Chondrocyte (in vitro differentiated cells): Measurements from ENCODE around the gene FXN. TPM values are rescaled to one million over a fixed set of nuclear protein-coding genes. Genes with fewer than 3 reads are reported as not detected.
A peak's percentile ranks its signal among the peaks of the same experiment; 100 is the strongest.
"Not testable (repeated sequence)": the region's sequence is repeated elsewhere in the genome, so short reads cannot be mapped to it uniquely, and the experiment has no call there.

Source experiments
- DNase-seq: peaks from one replicate; pipeline ENCODE4 v3.0.0; 2021; ENCODE audit warnings: mixed read lengths, low spot score
- H3K27ac Mint-ChIP-seq: one replicate; pipeline ENCODE4 v1.8.0; 2021; ENCODE audit warnings: mild to moderate bottlenecking, moderate library complexity, mixed read lengths; ENCODE audit not compliant: unreplicated experiment
- H3K27me3 Mint-ChIP-seq: 2 replicates; pipeline ENCODE4 v1.8.0; 2021; ENCODE audit warnings: low read depth, mixed read lengths
- H3K36me3 Mint-ChIP-seq: 2 replicates; pipeline ENCODE4 v1.8.0; 2021; ENCODE audit warnings: low read depth, mixed read lengths
- H3K4me1 Mint-ChIP-seq: 2 replicates; pipeline ENCODE4 v1.8.0; 2021; ENCODE audit warnings: low read depth, mild to moderate bottlenecking, mixed read lengths
- H3K4me3 Mint-ChIP-seq: one replicate; pipeline ENCODE4 v1.8.0; 2021; ENCODE audit warnings: mild to moderate bottlenecking, moderate library complexity, mixed read lengths; ENCODE audit not compliant: unreplicated experiment
- H3K9me3 Mint-ChIP-seq: 2 replicates; pipeline ENCODE4 v1.8.0; 2021; ENCODE audit warnings: low read depth, mixed read lengths
- total RNA-seq: library from RNA; stranded (reverse); gene quantifications from 3 replicates; pipeline ENCODE4 v1.2.1, GENCODE V29; 2021
- TF ChIP-seq, protein P1 (sequence below): fragments of 200-600 bp; sonication (generic); IDR thresholded peaks from 2 replicates; pipeline ENCODE4 v1.5.0; 2021; ENCODE audit warnings: antibody characterized with exemption, mild to moderate bottlenecking, moderate library complexity

Gene FXN
- total RNA-seq, 1 donor from 2014 or later, result 9.9 TPM

DNA sequence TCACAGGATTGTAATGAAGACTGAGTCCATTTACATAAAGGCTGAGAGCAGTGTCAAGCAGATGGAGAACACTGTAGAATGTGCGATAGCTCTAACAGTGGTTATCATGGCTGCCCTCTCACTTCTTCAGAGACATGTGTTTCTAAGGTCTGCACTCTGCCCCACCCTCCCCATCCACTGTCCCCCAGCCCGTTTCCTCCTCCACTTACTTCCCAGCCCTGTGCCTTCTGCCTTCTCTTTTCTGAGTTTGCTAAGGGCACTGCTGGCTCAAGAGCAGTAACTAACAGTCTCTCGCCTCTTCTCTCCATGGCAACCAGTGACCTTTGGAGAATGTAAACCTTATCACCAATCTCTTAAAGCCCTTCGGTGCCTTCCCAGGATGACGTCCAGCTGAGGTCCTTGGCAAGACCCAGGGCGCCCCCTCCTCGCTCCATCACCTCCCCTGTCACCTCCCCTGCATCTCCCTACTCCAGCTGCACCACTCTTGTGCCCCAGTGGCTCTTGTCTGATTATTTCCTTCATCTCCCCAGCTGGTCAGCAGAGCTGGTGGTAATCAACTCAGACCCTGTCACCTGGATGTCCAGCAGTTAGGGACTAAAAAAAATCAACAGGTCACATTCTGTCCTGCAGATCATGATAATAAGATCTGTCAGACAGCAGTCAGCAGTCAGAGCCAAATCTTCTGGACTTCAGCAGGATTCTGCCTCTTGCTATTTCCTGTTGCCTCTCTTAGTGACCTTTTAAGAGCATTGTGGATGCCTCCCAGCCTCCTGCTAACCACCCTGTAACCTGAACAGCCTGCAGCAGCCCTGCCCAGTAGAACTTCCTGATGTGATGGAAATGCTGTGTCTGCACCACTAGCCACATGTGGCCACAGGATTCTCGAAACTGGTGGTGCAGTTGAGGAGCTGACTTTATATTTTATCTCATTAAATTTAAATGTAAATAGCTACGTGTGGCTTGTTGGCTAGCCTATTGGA lies 9.0 kb downstream of the FXN start:
- Mint-ChIP-seq H3K27ac (no peak overlapping the region), H3K27me3 (no peaks in the 10 kb centered on the region), H3K9me3 (no peaks in the 10 kb centered on the region), H3K4me3 (no peak overlapping the region), H3K36me3 (peaks cover 5% of the 10 kb centered on the region), H3K4me1 (peaks cover 23% of the 10 kb centered on the region)
- TF ChIP-seq, protein P1, sequence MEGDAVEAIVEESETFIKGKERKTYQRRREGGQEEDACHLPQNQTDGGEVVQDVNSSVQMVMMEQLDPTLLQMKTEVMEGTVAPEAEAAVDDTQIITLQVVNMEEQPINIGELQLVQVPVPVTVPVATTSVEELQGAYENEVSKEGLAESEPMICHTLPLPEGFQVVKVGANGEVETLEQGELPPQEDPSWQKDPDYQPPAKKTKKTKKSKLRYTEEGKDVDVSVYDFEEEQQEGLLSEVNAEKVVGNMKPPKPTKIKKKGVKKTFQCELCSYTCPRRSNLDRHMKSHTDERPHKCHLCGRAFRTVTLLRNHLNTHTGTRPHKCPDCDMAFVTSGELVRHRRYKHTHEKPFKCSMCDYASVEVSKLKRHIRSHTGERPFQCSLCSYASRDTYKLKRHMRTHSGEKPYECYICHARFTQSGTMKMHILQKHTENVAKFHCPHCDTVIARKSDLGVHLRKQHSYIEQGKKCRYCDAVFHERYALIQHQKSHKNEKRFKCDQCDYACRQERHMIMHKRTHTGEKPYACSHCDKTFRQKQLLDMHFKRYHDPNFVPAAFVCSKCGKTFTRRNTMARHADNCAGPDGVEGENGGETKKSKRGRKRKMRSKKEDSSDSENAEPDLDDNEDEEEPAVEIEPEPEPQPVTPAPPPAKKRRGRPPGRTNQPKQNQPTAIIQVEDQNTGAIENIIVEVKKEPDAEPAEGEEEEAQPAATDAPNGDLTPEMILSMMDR, result no peak
- DNase-seq, result no peak

DNA sequence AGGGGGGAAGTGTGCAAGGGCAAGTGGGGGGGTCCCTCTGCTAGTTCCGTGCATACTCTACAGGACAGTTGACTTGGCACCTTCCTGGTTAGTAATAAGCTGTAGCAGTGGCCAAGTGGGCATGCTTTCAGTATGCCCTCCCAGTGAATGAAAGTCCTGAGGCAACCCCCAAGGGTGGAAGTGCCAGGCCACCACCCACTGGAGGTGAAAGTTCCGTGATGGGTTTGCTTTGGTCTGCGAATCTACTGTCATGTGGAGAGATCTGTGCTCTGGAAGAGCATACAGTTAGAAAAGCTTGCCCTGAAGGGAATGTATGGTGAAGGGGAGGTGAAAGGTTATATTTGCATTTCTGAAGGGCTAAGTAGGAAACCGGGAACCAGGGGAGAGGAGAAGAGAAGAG lies 10.3 kb downstream of the FXN start:
- Mint-ChIP-seq H3K27me3 (no peaks in the 10 kb centered on the region), H3K4me1 (peaks cover 23% of the 10 kb centered on the region), H3K4me3 (no peak overlapping the region), H3K36me3 (peaks cover 5% of the 10 kb centered on the region), H3K9me3 (no peaks in the 10 kb centered on the region), H3K27ac (no peak overlapping the region)
- TF ChIP-seq, protein P1, result no peak
- no peak for DNase-seq

DNA sequence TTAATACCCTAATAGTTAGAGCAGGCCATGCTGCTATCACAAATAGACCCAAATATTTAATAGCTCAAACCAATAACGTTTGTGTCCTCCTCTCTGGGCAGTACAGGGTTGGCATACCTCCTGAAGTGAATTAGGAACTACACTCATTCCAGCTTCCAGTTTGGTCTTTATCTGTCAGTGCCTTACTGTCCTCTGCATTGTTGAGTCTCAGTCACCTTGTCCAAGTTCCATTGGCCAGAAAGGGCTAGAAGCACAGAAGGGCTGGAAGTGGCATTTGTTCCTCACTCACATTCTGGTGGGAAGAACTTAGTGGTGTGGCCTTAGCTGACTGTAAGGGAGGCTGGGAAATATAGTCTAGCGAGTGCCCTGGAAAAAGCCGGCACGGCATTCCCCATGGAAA lies 11.2 kb downstream of the FXN start:
- Mint-ChIP-seq H3K4me3 (no peak overlapping the region), H3K4me1 (peaks cover 23% of the 10 kb centered on the region), H3K36me3 (peaks cover 5% of the 10 kb centered on the region), H3K27ac (no peak overlapping the region), H3K27me3 (no peaks in the 10 kb centered on the region), H3K9me3 (no peaks in the 10 kb centered on the region)
- DNase-seq, result no peak
- TF ChIP-seq, protein P1, result no peak

DNA sequence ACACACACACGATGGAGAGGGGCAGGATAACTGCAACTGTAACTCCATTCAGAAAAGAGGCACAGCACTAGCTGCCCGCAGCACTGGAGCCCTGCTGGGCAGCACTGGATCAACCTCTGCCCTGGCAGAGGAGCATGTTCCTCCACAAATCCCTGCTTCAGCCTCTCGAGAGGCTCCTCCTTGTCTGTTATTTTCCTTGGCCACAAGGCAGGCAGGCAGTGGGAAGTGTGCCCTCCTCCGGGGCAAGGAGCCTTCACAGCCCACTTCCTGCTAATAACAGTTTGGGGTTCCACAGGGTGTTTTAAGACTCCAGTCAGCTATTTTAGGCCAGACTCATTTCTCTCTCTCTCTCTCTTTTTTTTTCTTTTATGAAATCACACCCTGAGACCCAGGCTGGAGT lies 11.8 kb downstream of the FXN start:
- Mint-ChIP-seq H3K27ac (peak overlapping the region; percentile 54), H3K4me1 (peaks cover 23% of the 10 kb centered on the region), H3K9me3 (no peaks in the 10 kb centered on the region), H3K36me3 (peaks cover 5% of the 10 kb centered on the region), H3K4me3 (no peak overlapping the region), H3K27me3 (no peaks in the 10 kb centered on the region)
- no peak for DNase-seq
- TF ChIP-seq, protein P1, result peak; percentile 38

GRCh38 chr9:69049094-69049493 lies 13.5 kb downstream of the FXN start:
- Mint-ChIP-seq H3K36me3 (peaks cover 5% of the 10 kb centered on the region), H3K27me3 (no peaks in the 10 kb centered on the region), H3K4me3 (no peak overlapping the region), H3K9me3 (no peaks in the 10 kb centered on the region), H3K4me1 (peaks cover 23% of the 10 kb centered on the region), H3K27ac (no peak overlapping the region)
- DNase-seq, result no peak
- TF ChIP-seq, protein P1, result no peak

DNA sequence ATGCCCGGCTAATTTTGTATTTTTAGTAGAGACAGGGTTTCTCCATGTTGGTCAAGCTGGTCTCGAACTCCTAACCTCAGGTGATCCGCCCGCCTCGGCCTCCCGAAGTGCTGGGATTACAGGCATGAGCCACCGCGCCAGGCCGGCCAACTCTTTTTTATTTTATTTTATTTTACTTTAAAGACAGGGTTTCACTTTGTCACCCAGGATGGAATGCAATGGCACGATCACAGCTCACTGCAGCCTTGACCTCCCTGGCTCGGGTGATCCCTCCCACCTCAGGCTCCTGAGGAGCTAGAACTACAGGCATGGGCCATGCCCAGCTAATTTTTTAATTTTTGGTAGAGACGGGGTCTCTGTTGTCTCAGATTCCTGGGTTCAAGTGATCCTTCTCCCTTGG lies 15.4 kb downstream of the FXN start:
- H3K27me3 Mint-ChIP-seq, H3K27ac Mint-ChIP-seq, H3K9me3 Mint-ChIP-seq, DNase-seq, H3K4me3 Mint-ChIP-seq, H3K36me3 Mint-ChIP-seq: not testable (repeated sequence)
- peaks cover 21% of the 10 kb centered on the region for H3K4me1 Mint-ChIP-seq
